ENCODE measurements around the gene CLSTN3. TPM values are rescaled to one million over a fixed set of nuclear protein-coding genes. Genes with fewer than 3 reads are reported as not detected.
A peak's percentile ranks its signal among the peaks of the same experiment; 100 is the strongest.

The CLSTN3 gene
- total and polyA plus RNA-seq, 4 donors: 6.1 to 37.2 (median 26.8) TPM

GRCh38 chr12:7107636-7108002 is 22.6 kb upstream of the CLSTN3 start:
- peak overlapping the region; percentile 84 to 94 for H3K27ac ChIP-seq (ENCODE audit: low read depth in 1 of 2, low read length in 2 of 2)
- no peak for TF ChIP-seq YY1 (IDR thresholded peaks at IDR 0.05)
- TF ChIP-seq, protein P1, sequence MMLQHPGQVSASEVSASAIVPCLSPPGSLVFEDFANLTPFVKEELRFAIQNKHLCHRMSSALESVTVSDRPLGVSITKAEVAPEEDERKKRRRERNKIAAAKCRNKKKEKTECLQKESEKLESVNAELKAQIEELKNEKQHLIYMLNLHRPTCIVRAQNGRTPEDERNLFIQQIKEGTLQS (IDR thresholded peaks at IDR 0.05): peak; percentile 25
- H3K4me1 ChIP-seq (ENCODE audit: control insufficient read depth in 4 of 4, insufficient read depth in 4 of 4, low read length in 3 of 4): peaks cover 8 to 55% (median 39%) of the 10 kb centered on the region in 4 donors
- no peaks in the 10 kb centered on the region for H3K27me3 ChIP-seq (ENCODE audit: control insufficient read depth in 4 of 4, insufficient read depth in 4 of 4, low read length in 3 of 4)
- H3K4me3 ChIP-seq (ENCODE audit: low read depth in 1 of 3, low read length in 3 of 3): peak overlapping the region; percentile 75 to 90 (median 85)
- 17% methylated on average over 3 of the region's 3 CpGs for WGBS
- peak overlapping the region; percentile 76 to 84 for H3K9ac ChIP-seq (ENCODE audit: low read depth in 1 of 2, low read length in 2 of 2)
- no peaks in the 10 kb centered on the region for H3K9me3 ChIP-seq (ENCODE audit: control insufficient read depth in 4 of 4, low read length in 3 of 4)
- H3K36me3 ChIP-seq (ENCODE audit: control insufficient read depth in 4 of 4, insufficient read depth in 3 of 4, low read depth in 1 of 4, low read length in 3 of 4): peaks cover 2 to 9% (median 7%) of the 10 kb centered on the region in 4 donors
- no peak for DNase-seq (ENCODE audit: low spot score)

GRCh38 chr12:7108003-7108795 is 22.0 kb upstream of the CLSTN3 start:
- Histone ChIP-seq H3K9ac (ENCODE audit: low read depth in 1 of 2, low read length in 2 of 2) (peak overlapping the region; percentile 76 to 84), H3K36me3 (ENCODE audit: control insufficient read depth in 4 of 4, insufficient read depth in 3 of 4, low read depth in 1 of 4, low read length in 3 of 4) (peaks cover 2 to 9% (median 7%) of the 10 kb centered on the region in 4 donors), H3K4me1 (ENCODE audit: control insufficient read depth in 4 of 4, insufficient read depth in 4 of 4, low read length in 3 of 4) (peaks cover 8 to 59% (median 41%) of the 10 kb centered on the region in 4 donors), H3K27ac (ENCODE audit: low read depth in 1 of 2, low read length in 2 of 2) (peak overlapping the region; percentile 84 to 94), H3K27me3 (ENCODE audit: control insufficient read depth in 4 of 4, insufficient read depth in 4 of 4, low read length in 3 of 4) (no peaks in the 10 kb centered on the region), H3K4me3 (ENCODE audit: low read depth in 1 of 3, low read length in 3 of 3) (peak overlapping the region; percentile 75 to 90 (median 85)), H3K9me3 (ENCODE audit: control insufficient read depth in 4 of 4, low read length in 3 of 4) (no peaks in the 10 kb centered on the region)
- WGBS: 2% methylated on average over 30 of the region's 30 CpGs
- peak; percentile 72 for DNase-seq (ENCODE audit: low spot score)
- TF ChIP-seq GABPA (IDR thresholded peaks at IDR 0.05 in 1 of 2, conservative IDR thresholded peaks at IDR 0.05 in 1 of 2): peak in 1 of 2 donors; percentile 26
- no peak for TF ChIP-seq RAD21 (IDR thresholded peaks at IDR 0.05)
- no peak for TF ChIP-seq JUND (IDR thresholded peaks at IDR 0.05)
- no peak for TF ChIP-seq HNF4A (conservative IDR thresholded peaks at IDR 0.05)
- TF ChIP-seq, protein P2, sequence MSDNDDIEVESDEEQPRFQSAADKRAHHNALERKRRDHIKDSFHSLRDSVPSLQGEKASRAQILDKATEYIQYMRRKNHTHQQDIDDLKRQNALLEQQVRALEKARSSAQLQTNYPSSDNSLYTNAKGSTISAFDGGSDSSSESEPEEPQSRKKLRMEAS (IDR thresholded peaks at IDR 0.05): no peak
- TF ChIP-seq, protein P1 (IDR thresholded peaks at IDR 0.05): no peak
- TF ChIP-seq, protein P3, sequence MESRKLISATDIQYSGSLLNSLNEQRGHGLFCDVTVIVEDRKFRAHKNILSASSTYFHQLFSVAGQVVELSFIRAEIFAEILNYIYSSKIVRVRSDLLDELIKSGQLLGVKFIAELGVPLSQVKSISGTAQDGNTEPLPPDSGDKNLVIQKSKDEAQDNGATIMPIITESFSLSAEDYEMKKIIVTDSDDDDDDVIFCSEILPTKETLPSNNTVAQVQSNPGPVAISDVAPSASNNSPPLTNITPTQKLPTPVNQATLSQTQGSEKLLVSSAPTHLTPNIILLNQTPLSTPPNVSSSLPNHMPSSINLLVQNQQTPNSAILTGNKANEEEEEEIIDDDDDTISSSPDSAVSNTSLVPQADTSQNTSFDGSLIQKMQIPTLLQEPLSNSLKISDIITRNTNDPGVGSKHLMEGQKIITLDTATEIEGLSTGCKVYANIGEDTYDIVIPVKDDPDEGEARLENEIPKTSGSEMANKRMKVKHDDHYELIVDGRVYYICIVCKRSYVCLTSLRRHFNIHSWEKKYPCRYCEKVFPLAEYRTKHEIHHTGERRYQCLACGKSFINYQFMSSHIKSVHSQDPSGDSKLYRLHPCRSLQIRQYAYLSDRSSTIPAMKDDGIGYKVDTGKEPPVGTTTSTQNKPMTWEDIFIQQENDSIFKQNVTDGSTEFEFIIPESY (IDR thresholded peaks at IDR 0.05): peak; percentile 39
- TF ChIP-seq NR2F2 (IDR thresholded peaks at IDR 0.05): no peak
- no peak for TF ChIP-seq EGR1 (IDR thresholded peaks at IDR 0.05; ENCODE audit: low read depth in 2 of 2)
- peak; percentile 31 for TF ChIP-seq TAF1 (conservative IDR thresholded peaks at IDR 0.05)
- TF ChIP-seq RXRA (IDR thresholded peaks at IDR 0.05): peak in 1 of 2 donors; percentile 48
- TF ChIP-seq REST (IDR thresholded peaks at IDR 0.05): no peak
- TF ChIP-seq FOXA2 (IDR thresholded peaks at IDR 0.05): no peak
- TF ChIP-seq YY1 (IDR thresholded peaks at IDR 0.05): peak; percentile 76
- peak; percentile 44 for TF ChIP-seq SP1 (IDR thresholded peaks at IDR 0.05)
- no peak for TF ChIP-seq HNF4G (IDR thresholded peaks at IDR 0.05)
- TF ChIP-seq FOXA1 (IDR thresholded peaks at IDR 0.05): no peak
- TF ChIP-seq CTCF (IDR thresholded peaks at IDR 0.05; ENCODE audit: low read depth, low read length, missing input control): no peak

Measured in liver (tissue), 9 donors.